KBM-7 (cell line): ENCODE data around the gene NFILZ.
A peak's percentile ranks its signal among the peaks of the same experiment; 100 is the strongest.

Experiments used
- DNase-seq: peaks from one replicate; pipeline ENCODE4 v3.0.0-alpha.2; 2015
- in situ Hi-C: fragments of 300-500 bp; cut with MboI; formaldehyde crosslinking; loops from 2 replicates; pipeline ENCODE4 v1.14.3; 2020; ENCODE audit warnings: low sequenced_read_pairs, low pct_unique_long_range_greater_than_20kb, mixed read lengths

NFILZ gene, protein sequence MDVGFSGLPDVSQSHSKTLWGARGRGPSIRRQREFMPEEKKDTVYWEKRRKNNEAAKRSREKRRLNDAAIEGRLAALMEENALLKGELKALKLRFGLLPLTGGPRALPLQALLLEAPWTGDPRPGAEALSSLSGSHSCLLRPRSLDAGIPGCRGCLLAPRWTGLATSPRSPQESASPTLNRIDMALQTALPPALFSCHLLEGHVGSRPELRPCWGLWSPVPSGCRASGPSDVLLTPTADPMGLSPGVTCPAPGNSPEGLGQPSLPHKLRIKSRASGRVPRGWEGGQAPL

DNA sequence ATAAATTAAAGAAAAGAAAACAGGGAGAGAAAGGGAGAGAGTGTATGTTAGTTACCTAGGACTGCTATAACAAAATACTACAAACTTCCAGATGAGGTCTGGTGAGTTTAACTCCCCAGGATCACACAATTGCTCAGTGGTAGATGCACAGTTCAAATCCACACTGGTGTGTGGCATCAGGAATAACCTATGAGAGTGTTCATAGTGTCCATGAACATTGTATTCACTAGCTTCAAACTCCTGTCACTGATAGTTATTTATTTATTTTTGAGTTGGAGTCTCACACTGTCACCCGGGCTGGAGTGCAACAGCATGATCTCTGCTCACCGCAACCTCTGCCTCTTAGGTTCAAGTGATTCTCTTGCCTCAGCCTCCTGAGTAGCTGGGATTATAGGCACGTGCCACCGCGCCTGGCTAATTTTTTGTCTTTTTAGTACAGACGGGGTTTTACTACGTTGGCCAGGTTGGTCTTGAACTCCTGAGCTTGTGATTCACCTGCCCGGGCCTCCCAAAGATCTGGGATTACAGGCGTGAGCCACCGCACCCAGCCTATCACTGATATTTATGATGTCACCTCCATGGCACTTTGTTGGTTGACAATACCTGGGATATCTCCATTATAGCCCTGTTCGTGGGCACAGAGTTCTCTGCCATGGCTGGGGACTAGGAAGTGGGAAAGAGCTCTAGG lies at the start of gene NFILZ:
Gene NFILZ, plus strand, starts transcription at position 638 of the 688 bp plus-strand sequence. CDS start 46,133 bp downstream, outside the sequence.
- in situ Hi-C loops, result no loop called here
- DNase-seq, result no peak

DNA sequence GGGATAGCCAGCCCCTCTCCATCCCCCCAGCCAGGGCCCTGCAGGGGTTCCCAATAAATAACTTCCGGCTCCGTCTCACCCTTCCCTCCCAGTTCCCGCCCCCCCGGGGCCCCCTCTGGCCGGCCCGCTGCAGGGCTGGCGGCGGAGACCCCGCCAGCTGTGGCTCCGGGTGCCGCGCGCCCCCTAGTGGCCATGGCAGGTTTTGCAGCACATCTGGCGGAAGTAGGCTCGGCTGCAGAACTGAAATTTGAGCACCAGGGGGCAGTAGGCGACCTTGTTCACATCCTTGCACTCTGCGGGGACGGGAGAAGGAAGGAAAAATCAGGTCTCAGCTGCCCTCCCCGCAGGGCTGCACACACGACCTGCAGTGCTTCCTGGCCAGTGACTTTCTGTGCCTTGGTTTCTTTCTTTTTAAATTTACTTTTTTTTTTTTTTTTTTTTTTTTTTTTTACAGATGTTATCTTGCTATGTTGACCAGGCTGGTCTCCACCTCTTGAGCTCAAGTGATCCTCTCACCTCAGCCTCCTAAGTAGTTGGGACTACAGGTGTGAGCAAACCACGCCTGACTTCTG lies 49.6 kb upstream of the NFILZ start:
- DNase-seq, result peak; percentile 96
- in situ Hi-C loops, result no loop called here

DNA sequence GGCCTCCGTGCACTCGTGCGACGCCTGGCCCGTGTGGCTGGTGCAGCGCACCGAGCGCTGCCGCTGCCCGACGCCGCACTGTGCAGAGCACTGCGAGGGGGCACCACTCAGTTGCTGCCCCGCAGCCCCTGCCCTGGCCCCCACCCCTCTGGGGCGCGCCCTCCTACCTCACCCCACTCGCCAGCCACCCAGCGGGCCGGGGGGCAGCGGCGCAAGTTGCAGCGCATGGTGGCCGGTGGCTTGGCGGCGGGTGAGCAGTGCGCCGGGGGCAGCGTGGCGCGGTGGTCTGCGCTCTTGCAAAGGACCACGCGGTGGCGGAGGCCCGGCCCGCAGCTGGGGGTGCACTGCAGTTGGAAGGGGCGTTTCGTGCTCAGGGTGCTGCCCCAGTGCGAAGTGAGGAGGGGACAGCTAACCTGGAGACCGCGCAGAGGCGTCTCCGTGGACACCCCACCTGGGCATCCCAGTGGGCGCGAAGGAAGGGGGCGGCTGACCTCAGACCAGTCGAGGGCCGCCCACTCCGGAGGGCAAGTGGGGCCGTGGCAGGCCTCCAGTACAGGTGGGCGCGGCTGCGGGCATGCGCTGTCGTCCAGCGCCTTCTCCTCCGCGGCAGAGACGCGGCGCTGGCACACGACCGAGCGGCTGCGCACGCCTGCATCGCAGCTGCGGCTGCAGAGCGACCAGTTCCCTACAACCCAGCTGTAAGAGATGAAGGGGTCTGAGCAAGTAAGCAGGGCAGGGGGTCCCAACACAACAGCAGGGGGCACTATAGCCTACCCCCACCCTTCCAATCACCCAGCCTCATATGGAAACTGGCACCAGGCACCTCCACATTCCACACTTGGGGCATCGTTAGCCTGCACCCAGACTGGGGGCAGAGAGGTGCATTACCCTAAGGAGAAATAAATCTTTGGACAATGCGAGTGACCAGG lies 45.2 kb upstream of the NFILZ start:
- in situ Hi-C loops, result no loop called here
- no peak for DNase-seq

DNA sequence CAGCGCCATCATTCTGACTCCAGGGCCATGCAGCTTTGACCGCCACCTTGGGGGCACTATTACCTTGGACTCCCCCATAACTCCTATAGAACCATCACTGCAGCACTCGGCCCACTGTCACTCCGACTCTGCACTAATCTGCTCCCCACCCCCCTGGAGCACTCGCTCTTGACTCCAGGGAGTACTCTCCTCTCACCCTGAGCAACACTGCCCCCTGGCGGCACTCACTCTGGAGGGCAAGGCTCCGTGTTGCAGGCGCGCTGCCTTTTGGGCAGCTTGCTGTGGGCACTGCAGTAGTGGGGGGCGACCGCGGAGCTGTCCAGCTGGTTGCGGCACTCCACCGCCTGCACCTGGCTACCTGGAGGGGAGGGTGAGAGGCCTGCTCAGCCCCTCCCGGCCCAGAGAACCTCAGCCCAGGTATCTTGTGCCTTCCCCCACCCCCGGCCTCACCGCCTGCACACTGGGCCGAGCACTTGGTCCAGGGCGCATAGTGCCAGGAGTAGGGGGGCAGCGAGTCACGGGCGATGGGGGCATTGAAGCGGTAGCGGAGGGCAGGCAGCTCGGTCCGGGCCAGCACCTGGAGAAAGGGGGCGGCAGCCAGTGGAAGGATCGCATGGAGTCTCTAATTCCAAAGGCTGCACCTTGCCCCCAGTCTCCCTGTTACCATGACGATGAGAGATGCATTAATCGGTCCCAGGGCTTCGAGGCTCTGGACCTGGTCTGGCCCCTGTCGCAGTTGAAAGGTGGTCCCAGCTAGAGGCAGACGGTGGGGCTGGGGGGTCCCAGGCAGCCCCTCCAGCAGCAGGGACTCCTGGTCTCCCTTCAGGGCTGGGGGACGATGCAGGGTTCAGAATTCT lies 44.3 kb upstream of the NFILZ start:
- in situ Hi-C loops, result no loop called here
- DNase-seq, result peak; percentile 71

DNA sequence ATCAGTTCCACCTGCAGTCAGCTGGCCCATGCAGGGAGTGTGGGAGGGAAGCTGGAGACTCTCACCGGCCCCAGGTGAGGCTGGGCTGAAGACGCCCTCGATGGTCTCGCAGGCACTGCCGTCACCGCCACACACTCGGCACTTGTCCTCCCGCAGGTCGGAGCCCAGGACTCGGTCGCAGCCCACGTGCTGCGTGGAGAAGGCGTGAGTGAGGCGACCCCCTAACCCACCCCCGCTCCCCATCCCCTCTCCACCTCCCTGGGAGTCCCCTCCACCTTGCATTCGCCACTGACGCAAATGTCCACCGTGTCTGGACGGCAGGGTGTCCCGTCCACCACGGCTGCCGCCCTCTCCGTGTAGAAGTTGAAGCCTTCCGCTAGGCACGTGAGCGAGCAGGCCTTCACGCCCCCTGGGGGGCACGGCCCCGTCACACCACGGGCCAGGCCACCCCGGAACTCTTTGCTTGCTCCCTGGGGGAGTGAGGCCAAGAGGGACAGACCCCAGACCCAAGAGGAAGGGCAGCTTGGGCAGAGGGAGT lies 41.2 kb upstream of the NFILZ start:
- DNase-seq, result no peak
- in situ Hi-C loops, result no loop called here

DNA sequence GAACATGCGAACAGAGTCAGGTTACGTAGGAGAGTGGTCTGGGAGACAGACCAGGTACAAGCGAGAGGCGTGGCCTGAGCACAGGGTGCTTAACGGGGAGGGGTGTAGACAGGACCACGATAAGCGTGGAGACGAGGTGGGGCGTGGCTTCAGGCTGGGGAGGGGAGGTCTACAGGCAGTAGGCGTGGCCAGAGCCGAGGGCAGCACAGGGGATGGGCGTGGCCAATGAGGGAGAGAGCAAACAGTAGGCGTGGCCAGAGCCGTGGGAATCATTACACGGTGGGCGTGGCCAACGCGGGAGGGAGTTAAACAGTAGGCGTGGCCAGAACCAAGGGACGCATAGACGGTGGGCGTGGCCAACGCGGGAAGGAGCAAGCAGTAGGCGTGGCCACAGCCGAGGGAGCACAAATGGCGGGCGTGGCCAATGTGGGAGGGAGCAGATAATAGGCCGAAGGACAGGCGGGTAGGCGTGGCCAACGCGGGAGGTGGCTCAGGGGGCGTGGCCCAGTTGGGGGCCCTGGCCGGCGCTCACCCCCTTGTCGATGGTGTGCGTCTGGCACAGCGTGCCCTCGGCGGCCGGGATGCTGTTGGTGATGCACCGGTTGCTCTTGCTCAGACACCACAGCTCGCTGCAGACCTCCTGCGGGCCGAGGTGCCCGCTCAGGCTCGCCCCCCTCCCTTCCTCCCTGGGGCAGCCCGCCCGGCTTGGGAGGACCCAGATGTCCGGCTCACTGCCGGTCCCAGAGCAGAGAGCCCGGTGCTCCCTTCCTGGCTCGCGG lies 38.0 kb upstream of the NFILZ start:
- in situ Hi-C loops, result no loop called here

DNA sequence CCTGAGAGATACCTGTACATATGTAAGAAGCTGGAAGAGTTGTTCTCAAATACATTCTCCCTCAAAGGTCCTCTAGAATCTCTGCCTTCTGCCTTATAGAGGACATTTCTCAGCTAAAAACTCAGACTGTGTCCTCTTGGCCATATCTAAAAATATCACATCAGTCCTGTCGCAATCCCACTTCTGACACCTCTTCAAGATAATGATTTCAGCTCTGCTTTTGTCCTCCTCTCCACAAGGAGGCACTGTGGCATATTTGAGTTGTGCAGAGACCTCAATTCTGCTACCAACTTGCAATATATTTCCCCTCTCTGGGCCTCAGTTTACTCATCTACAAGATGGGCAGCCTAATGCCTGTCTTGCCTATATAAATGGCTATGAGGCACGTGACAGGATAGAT lies 36.5 kb upstream of the NFILZ start:
- no peak for DNase-seq
- in situ Hi-C loops, result no loop called here

More for the DNA sequence above, 38.0 kb upstream of the NFILZ start:
- peak; percentile 90 for DNase-seq

DNA sequence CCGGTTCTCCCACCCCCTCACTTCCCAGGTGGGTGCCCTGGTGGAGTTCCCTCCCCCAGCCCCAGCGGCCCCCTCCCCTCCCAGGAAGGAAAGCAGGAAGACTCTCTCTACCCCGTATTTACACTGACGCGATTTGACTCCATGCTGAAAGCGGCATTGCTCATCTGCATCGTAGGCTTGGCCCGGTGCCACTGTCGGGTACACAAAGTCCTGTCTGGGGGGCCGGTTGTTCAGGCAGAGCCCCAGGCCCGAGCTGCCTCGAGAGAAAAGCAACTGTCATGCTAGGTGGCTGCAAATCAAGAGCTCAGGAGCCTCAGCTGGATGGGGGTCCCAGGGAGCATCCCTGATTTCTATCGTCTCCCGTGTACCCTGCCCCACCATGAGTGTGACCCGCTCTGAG lies 34.8 kb upstream of the NFILZ start:
- DNase-seq, result no peak
- in situ Hi-C loops, result no loop called here

DNA sequence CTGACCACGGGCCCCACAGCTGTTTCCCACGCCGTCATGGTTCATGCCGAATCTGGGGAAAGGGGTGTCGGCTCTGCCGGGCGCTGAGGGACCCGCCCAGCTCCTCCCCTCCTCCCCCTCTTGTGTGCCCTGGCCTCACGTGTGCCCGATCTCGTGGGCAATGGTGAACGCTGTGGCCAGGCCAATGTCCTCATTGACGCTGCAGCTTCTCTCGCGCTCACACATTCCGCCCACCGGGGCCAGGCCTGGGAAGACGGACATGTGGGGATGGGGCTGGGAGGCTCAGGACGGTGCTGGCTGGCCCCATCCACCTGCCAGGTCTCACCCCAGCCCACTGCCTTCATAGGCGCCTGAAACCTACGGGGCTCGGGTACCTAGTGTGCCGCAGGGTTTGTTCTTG lies 34.3 kb upstream of the NFILZ start:
- in situ Hi-C loops, result no loop called here

DNA sequence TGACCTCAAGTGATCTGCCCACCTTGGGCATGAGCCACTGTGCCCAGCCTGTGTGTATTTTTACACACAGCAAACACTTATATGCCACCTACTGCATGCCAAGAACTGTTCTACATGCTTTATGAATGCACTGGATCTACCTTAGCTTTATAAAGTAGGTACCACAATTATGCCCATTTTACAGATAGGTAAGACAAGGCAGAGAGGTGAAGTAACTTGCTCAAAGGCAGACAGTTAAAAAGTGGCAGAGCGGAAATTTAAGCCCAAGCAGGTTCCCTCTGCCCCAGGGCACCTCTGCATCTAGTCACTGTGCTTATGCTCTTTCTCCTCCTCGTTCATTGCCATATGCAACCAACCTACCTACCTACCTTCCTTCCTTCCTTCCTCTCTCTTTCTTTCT lies 30.4 kb upstream of the NFILZ start:
- in situ Hi-C loops, result no loop called here

More for the DNA sequence above, 34.3 kb upstream of the NFILZ start:
- no peak for DNase-seq

DNA sequence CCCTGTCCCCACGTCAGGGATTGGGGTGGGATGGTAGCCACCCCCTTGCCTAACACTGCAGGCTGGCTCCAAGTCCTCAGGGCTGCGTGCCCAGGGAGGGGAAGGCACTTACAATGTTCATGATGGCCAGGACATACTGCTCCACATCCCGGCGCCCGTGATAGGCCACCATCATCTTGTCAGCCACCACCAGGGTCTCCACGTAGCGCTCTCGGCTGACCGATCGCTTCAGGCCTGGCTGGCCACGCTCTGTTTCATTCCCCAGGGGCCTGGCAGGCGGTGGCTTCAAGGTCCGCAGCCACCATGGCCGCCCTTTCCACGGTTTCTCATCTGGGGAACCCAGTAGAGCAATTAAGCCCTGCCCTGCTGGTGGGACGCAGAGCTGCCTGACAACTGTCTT lies 29.6 kb upstream of the NFILZ start:
- no peak for DNase-seq
- in situ Hi-C loops, result no loop called here

More for the DNA sequence above, 30.4 kb upstream of the NFILZ start:
- no peak for DNase-seq

DNA sequence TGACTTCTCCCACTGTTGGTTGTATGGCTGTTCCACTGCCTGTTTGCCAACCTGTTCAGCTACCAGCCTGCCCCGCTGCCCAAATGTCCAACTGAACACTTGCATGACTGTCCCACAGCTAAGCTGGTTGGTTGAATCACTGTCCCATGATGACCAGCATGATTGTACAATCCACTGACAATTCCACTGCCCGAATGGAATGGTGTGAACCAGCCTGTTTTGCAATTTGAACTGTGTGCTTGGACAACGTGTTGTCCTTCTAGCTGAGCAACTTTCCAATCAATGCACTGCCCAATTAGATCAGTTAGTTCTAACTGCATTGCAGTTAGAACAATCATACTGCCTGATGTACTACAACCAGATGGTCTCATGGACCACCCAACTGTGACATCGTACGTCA lies 28.6 kb upstream of the NFILZ start:
- DNase-seq, result no peak
- in situ Hi-C loops, result no loop called here

DNA sequence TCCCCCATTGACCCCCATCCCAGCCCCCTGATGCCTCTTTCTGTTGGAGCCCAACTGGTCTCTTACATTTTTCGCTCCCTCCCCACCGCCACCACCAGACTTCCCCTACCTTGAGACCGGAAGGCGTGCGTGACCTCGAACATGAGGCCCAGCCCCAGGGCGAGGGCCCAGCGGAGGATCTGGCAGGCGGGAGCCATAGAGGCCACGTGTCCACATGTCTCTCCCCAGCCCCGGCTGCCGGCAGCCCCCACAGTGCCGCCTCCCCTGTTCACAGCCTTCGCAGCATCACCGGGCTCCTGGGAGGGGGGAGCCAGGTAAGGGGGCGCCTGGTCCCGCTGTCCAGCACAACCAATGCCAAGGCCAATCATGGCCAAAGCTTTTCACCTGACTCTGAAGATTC lies 24.9 kb upstream of the NFILZ start:
- in situ Hi-C loops, result no loop called here
- DNase-seq, result no peak

DNA sequence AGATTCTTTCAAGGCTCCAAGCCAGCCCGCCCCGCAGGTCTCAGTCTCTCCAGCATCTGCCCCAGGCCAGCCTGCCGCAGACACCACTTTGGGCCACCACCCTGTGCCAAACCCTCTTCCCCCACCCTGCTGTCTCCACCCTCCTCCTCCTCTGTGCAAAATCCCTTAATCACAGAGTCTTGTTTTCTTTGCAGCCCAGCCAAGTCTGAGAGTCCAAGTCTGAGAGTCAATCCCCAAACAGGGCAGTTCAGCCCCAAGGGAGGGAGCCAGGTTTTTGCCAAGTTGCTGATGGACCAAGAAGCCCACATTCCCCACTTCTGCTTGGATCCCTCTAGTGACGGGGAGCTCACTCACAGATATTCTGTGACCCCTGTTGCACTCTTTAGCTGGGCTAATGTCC lies 23.0 kb upstream of the NFILZ start:
- in situ Hi-C loops, result no loop called here
- no peak for DNase-seq

DNA sequence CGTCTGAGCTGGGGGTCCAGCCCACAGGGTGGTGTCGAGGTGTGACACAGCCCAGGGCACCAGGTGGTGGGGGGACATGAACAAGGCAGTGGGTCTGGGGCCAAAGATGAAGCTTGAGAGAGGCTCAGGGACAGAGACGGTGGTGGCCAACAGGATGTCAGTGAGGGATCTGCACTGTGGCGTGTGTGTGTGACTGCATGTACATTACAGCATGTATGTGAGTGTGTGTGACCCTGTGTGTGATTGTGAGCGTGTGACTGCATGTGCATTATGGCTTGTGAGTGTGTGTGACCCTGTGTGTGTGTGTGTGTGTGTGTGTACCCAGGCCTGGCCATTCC lies 21.5 kb upstream of the NFILZ start:
- DNase-seq, result no peak
- in situ Hi-C loops, result no loop called here

DNA sequence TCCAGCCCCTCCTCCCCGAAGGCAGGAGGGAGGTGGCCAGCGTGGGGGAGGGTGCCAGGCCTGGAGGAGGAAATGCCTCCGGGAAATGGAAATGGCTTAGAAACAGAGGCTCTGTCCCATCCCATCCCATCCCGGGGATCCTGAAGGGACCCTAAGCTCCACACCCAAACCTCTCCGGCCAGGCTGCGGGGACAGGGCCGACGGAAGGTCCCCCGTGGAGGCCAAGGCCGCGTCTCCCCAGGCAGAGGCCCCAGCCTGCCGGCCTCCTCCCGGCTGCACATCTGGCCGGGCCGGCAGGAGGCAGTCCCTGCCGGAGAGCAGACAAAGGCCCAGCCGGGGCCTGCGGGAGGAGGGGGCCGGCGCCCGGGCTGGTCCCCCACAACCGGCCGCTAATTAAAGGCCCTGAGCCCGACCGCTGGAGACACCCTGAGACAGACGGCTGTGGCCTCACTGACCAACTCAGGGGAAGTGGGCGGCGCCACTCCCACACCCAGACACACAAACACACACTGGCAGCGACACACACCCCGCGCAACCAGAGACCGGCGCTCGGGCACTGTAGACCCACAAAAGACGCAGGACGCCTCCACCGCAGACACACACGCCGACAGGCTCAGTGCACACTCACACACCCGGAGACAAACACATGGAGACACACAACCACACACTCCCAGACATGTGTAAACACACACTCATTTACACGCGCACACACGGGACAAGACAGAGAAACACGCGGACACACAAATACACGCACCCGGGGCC lies 21.0 kb upstream of the NFILZ start:
- in situ Hi-C loops, result no loop called here
- peak; percentile 60 for DNase-seq
